ENCODE results near the gene FILIP1.

FILIP1 gene

DNA sequence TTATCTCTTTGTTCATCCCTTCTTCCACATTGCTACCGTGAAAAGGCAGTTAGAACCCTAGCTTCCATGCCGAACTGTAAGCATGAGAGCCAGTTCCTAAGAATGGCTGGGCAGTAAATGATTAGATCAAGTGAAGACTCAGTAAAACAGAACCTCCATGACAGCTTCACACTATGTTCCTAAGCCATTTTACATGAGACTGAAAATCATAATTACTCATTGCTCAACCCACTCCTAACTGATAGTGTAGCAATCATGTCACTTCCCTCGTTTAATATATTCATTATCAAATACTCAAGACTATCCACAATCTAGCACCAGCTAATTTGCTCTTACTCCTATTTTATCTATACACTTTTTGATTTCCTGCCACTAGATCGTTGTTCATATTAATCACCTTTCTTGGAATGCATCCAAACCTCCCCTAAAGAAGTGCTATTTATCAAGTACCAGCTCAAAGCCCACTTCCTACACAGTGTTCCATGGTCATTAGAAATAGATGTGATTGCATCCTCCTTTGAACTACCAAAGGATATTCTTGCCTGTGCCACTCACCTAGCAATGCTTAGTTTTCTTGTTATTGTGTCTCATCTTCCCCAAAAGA, 215.0 kb downstream of the FILIP1 start:
- no peak overlapping the region for H3K4me3 ChIP-seq (ENCODE audit: low read depth, low read length)

DNA sequence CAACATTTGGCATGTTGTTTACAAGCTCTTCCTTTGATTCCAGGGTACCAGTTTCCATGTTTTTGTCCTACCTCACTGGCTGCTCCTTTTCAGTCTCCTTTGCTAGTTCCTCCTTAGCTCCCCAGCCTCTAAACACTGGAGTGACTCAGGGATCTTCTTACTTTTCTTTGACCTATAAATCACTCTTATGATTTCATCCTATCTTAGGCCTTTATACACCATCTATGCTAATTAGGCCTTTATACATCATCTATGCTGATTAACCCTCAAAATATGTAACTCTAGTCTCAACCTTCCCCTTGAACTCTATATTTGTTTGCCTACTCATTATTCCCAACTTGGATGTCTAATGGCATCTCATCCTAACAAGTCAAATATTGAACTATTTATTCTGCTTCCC, 218.5 kb downstream of the FILIP1 start:
- H3K4me3 ChIP-seq (ENCODE audit: low read depth, low read length): no peak overlapping the region

DNA sequence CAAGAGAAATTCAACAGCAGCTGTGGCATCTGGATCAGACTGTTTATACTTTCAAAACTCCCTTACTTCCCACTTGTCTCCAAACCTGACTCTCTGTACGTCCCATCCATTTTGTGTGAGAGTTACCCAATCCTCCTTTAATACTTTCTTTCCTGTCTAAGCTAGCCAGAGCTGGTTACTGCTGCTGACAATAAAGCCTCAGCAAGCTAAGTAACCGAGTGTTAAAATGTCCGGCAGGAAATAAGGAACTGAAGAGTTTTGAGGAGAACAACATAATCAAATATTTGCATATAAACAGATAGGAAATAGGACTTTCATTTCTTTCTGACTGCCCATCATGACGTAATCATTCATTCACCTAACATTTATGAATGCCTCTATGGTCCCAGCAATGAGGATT, 220.6 kb downstream of the FILIP1 start:
- H3K4me3 ChIP-seq (ENCODE audit: low read depth, low read length): no peak overlapping the region

DNA sequence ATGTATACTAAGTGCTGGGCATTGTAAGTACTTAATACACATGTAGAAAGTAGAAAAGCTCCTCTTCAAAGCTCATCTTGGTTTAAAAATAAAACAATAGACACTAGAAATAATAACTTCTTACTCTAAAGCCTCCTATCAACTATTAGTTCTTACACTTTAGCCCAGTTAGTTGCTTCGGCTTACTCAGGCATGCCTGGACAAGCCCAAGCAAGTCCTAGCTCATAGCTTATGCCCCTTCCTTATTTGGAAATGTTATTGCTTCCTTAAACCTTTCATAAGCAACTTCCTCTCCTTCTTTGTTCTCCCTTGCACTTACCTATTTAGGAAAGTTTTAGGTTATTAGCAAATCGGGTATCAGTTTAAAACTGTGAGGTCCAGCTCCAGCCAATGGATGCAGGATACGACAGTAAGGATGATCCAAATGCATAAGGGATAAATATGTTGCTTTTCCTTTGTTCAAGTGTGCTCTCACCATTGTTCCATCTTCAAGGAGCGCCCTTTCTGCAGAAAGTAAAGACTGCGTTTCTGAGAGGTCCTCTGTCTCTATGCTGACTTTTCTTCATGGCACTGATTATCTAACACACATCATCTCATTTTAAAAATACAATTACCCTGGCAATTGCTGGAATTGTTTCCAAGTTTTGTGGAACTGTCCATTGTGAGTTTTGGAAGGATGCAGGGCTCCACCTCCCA, 221.3 kb downstream of the FILIP1 start:
- no peak overlapping the region for H3K4me3 ChIP-seq (ENCODE audit: low read depth, low read length)

DNA sequence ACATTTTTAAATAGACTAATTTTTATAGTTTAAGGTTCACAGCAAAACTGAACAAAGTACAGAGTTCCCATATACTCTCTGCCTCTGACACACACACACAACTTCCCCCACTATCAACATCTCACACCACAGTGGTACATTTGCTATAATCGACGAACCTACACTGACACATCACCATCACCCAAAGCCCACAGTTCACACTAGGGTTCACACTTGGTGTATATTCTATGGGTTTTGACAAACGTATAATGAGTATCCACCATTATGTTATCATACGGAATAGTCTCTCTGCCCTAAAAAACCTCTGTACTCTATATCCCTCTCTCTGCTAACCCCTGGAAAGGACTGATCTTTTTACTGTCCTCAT, 224.6 kb downstream of the FILIP1 start:
- H3K4me3 ChIP-seq (ENCODE audit: low read depth, low read length): no peak overlapping the region

DNA sequence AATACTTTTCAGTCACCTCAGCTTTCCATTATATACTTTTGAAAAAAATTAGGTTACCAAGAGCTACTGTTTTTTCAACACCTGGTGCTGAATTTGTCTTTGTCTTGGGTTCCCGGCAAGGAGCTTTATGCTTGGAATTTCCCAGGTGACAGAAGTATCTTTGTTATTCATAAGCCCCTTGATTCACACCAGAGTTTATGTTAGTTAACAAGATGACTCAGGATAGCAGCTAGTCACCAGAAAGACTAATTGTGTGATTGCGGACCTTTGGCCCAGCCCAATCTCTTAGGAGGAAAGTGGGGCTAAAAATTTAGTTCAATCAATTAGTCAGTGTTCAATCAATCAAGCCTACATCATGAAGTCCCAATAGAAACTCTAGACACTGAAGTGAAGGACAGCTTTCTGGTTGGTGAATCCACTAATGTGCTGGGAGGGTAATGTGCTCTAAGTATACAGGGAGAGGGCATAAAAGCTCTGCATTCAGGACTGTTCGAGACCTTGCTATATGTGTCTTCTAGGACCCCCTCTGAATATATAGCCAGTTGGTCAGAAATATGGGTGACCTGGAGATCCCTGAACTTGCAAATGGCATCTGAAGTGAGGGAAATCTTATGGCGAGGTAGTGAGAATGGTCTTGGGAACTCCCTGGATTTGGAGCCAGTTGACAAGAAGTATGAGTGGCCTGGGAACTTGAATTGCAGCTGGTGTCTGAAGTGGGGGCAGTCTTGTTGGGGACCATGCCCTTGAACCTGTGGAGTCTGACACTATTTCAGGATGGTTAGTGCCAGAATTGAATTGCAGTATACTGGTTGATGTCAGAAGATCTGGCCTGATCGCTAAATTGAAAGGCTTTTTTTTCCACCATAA, 225.2 kb downstream of the FILIP1 start:
- no peak overlapping the region for H3K4me3 ChIP-seq (ENCODE audit: low read depth, low read length)

DNA sequence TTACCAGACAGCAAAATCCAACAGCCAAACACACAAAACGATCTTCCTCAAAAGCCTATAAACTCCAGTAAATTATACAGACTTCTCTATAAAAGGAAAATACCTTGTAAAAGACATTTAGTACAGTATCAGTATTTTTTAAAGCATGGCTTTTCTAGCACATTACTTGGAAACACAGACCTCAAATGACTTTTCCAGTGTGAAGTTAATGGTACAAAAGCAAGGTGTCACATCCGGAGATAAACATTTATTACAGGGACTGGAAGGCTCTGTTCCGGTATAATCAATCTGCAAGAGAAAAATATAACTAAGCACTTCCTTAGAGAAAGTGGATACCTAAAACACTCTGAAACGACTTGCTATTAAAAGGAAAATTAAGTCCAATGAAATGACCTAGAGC, 226.1 kb downstream of the FILIP1 start:
- no peak overlapping the region for H3K4me3 ChIP-seq (ENCODE audit: low read depth, low read length)

DNA sequence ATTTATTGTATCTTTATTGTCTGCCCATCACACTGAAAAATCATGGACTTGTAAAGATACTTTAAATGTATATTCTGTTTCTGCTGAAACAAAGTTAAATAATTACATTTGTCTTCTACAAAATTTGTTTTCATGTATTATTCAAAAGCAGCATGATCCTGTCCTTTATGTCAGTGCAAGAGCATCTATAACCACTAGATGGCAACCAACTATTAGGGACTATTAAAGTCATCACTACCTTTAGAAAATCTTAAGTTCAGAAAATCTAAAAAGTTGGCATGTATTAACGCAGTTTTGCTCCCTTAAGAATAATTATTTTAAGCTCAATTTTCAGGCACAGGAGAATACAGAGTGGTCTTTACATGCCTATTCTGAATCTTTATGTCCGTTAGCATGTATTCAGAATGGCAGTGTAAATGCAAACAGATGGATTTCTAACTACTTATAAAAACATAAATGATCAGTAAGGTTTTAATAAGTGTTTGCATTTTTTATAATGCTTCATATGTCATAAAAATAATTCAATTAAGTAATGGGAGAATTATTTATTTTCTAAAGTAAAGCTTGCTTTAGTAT, 226.8 kb downstream of the FILIP1 start:
- H3K4me3 ChIP-seq (ENCODE audit: low read depth, low read length): no peak overlapping the region

DNA sequence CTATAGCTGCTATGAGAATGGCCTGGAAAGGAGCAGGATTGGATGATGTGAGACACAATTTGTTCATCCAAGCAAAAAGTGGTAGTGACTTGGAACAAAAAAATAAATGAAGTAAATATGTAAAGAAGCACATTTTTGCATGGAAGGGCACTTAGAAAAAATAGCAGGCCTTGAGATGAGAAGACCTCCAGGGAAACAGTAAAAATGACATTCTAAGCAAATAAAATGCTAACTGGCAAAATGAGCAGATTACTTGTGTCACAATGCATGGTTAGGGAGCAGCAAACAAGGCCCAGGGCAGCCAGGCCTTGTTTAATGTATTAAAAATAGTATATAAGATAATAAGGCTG, 230.2 kb downstream of the FILIP1 start:
- H3K4me3 ChIP-seq (ENCODE audit: low read depth, low read length): no peak overlapping the region

DNA sequence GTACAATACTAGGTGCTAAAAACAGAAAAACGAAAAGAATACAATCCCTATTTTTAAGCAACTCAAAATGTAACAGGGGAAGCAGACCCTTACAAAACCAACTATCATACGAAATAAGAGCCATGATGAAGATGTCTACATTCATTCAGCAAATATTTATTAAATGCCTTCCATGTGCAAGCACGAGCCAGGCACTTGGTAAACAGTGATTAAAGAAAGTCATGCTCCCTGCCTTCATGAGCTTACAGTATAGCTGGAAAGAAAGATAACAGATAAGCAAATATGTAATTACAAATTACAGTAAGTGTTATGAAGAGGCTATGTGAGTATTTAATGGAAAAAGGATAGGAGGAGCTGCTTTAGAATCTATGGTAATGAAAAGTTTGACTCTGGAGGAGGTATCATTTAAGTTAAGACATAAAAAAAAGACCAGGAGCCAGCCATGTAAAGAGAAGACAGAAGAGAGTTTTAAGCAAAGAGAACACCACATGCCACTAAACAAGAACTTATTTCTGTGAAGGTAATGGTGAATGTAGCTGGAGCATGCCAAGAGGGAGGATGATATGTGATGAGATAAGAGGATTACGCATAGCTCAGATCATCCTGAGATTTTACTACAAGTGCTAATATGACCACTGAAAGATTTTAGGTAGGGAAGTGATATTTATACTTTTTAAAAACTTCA, 230.7 kb downstream of the FILIP1 start:
- no peak overlapping the region for H3K4me3 ChIP-seq (ENCODE audit: low read depth, low read length)

DNA sequence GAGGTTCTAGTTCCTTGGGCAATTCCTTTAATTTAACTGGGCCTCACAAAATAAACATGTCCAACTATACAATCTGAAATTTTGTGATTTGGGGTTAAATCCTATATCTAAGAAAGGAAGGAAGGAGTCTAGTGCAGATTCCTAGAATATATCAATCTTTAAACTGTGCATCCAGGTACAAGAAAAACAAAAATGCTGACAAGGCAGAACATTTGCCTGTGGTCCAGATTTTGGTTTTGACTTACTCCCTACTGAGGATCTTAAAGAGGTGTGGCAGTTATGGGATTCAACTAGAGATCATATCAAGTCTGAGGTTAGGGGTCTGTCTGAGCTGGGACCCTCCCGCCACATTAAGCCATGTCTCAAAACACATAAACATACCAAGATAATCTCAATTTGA, 232.3 kb downstream of the FILIP1 start:
- H3K4me3 ChIP-seq (ENCODE audit: low read depth, low read length): no peak overlapping the region

DNA sequence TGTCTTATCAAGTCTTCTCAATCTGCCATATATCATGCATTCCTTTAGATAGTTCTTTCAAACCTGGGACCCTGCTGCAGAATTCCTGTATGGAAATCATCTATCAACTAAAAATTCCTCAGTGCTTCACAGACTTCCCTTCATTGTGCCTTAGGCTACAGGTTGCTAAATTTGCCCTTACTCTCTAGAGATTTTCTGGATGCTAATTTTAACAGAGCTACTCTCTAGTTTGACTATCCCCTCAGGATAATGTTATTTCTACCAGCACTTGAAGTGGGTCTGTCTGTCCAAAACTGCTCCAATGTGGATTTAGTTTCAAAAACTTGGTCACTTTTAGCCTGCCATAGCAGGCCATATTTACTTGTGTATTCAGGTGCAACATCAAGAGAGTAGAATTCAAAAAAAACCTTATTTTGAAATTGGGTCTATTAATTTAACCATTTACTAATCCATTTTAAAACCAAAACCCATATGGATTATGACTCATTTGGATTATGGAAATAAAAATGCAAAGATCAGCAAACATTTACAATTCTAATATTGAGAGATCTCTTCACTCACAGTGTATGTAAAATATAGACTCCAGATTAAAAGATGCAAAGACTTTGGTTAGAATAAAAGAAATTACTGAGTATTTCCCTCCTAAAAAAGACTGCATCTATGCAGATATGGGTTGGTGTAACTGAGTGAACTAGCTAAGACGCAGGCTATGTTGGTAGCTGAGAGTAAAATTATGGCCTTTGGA, 236.1 kb downstream of the FILIP1 start:
- no peak overlapping the region for H3K4me3 ChIP-seq (ENCODE audit: low read depth, low read length)

DNA sequence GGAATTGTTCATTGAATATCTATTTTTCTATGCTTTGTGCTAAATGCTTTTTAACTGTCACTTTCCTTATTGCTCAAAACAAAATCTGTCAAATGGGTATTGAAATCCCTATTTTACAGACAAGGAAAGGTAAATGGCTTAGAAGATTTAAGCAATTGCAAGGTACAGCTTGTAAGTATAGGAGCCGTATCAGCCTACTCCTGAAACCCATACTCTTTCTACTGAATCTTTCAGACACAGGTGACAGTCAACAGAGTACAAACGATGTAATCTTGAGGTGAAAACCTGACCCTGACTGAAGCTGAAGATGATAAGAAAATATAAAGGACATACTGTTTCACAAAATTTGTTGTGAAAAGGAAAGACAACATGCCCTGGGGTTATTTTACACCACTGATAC, 243.0 kb downstream of the FILIP1 start:
- H3K4me3 ChIP-seq (ENCODE audit: low read depth, low read length): no peak overlapping the region

DNA sequence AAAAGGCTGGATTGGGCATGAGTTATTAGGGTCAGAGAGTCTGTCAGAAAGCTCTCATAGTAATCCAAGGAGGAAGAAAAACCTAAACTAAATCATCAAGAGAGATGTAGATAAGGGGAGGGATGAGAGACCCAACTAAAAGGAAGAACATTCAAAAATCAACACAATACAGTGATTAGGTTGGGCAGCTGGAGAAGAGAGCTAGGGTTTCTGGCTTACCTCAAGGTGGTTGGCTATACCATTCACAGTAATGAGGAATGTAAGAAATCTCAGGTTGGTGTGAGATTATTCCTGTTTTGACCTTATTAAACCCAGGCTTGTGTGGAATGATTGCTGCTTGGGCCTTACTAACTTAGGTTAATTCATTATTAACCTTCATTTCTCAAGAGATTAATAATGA, 243.8 kb downstream of the FILIP1 start:
- no peak overlapping the region for H3K4me3 ChIP-seq (ENCODE audit: low read depth, low read length)

DNA sequence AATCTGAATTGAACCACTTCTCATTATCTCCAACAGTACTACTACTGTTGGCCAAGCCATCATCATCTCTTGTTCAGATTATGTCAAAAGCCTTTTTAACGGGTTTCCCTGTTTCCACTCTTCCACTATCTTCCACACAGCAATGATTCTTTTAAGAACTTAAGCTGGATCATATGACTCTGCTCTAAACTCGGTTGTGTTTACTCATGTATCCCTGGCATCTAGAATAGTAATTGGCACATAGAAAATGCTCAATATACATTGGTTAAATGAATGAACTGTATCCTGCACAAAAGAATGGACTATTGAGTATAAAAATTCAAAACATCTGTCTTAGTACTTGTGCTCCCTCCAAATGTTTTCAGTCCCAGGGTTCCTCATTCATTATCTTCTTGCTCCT, 247.2 kb downstream of the FILIP1 start:
- H3K4me3 ChIP-seq (ENCODE audit: low read depth, low read length): no peak overlapping the region

DNA sequence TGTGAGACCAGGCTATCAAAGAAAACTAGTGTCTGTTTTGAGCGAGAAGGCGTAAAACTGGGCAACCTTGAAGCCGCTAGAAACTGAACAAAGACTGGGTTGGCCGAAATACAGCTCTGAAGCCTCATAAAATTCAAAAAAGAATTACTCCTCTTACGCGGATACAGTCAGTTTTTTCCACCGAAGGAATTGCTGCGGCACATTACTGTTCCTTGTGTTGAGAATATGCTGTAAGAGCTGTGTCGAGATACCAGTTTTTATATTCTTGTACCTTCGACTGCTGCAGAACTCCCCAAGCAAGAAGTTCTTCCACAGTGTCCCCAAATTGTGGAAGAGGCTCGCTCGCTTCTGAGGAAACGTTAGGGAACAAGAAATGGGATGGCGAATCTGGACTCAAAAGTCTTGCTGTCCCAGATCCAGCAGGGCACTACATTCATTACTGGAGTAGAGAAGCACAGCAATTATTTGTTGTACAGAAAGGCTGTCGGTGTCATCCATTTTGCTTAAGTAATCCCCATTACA, 249.5 kb downstream of the FILIP1 start:
- peak overlapping the region; percentile 99 for H3K4me3 ChIP-seq (ENCODE audit: low read depth, low read length)

DNA sequence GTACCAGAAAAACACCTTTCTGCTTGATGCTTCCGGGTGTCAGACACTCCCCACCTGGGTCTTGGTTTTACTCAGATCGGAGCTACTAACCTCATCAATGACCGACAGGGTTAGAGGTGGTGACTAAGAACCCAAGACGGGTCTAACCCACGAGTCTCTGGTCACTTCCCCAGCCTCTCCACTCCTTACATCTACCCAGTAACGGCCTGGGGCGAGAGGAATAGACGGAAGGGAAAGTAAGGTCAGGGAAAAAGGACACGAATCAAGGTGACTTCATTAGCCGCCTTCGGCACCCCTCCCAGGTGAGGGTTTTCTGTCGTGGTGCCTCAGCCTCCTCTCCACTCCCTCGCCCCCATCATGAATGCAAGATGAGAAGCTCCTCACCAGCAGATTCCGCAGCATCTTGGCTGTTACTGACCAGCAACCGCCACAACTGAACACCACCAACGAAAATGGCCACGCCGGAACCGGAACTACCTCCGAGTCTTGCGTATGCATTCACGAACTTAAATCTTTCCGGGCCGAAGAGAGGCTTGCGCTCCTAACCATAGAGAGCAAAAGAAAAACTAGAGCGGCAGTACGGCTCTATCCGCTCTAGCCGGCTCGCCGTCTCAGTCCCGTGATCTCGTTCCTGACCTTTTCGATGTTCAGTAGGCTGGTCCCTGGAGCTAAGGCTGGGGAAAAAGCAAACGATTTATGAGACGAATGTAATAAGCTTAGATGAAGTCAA, 250.1 kb downstream of the FILIP1 start, which contains the start of gene COX7A2:
TSS of gene COX7A2 (minus strand) at position 469 of the 730 bp plus-strand sequence. CDS start at position 402, 67 bp downstream.
- H3K4me3 ChIP-seq (ENCODE audit: low read depth, low read length): peak within 1 kb of the TSS; percentile 99

Measured in iPS-11a (cell line).